HG02588 (cell line): ENCODE results near the gene MAN2A1.

Experiments used
- ATAC-seq: cut with Tn5 transposase; IDR thresholded peaks from one replicate; pipeline ENCODE4 v1.9.1; 2021; ENCODE audit warnings: mild to moderate bottlenecking, moderate library complexity; ENCODE audit not compliant: unreplicated experiment

The MAN2A1 gene

GRCh38 chr5:109689740-109690241 lies at the start of gene MAN2A1:
Gene MAN2A1 (plus strand): TSS chr5:109689927. CDS start chr5:109690418, 491 bp downstream.
- ATAC-seq = peak; percentile 50

DNA sequence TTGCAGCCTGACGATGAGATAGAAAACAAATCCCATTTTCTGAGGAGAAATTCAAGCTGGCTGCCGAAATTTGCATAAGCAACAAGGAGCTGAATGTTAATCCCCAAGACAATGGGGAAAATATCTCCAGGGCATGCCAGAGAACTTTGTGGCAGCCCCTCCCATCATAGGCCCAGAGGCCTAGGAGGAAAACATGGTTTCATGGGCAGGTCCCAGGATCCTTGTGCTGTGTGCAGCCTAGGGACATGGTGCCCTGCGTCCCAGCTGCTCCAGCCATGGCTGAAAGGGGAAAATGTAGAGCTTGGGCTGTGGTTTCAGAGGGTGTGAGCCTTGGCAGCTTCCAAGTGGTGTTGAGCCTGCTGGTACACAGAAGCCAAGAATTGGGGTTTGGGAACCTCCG lies 48.8 kb upstream of the MAN2A1 start:
- ATAC-seq = no peak

GRCh38 chr5:109643791-109644350 lies 45.9 kb upstream of the MAN2A1 start:
- no peak for ATAC-seq

GRCh38 chr5:109644829-109645228 lies 44.9 kb upstream of the MAN2A1 start:
- no peak for ATAC-seq

GRCh38 chr5:109645707-109646192 lies 44.0 kb upstream of the MAN2A1 start:
- no peak for ATAC-seq

GRCh38 chr5:109649318-109649717 lies 40.4 kb upstream of the MAN2A1 start:
- no peak for ATAC-seq

DNA sequence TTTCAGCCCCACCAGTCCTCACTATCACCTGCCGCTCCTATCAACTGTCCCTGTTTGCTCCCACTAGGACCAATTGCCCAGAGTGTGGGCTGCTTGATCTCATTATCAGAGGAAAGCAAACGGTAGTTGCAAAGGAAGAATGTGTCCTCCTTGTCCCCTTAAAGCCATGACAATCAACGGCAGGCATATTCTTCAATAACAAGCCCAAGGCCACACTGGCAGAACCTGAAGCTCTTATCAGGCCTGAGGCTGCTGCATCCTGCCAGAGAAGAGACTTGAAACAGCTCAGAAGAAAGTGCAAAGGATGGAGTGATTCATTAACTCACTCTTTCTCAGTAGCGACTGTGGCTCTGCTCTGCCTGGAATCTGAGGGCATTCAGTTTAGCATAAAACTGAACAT lies 39.2 kb upstream of the MAN2A1 start:
- ATAC-seq = no peak

DNA sequence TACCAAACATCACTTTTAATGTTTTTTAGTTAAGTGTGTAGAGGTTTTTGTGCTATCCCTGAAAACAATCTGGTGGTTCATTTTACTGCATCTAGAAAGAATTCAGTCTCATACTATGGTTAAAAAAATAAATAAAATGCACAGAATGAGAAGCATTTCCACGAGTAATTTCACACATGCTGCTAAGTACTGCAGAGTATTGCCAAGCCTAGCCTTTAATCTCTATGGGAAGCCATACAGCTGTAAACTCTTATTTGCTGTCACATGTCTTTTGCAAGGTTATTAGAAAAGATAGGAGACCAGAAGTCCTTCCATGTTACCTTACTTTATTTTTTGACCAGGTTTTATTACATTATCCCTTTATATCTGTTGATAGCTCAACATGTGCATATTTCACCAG lies 37.6 kb upstream of the MAN2A1 start:
- ATAC-seq = no peak

- ATAC-seq = no peak
Measured at GRCh38 chr5:109653042-109653441, 36.7 kb upstream of the MAN2A1 start.

DNA sequence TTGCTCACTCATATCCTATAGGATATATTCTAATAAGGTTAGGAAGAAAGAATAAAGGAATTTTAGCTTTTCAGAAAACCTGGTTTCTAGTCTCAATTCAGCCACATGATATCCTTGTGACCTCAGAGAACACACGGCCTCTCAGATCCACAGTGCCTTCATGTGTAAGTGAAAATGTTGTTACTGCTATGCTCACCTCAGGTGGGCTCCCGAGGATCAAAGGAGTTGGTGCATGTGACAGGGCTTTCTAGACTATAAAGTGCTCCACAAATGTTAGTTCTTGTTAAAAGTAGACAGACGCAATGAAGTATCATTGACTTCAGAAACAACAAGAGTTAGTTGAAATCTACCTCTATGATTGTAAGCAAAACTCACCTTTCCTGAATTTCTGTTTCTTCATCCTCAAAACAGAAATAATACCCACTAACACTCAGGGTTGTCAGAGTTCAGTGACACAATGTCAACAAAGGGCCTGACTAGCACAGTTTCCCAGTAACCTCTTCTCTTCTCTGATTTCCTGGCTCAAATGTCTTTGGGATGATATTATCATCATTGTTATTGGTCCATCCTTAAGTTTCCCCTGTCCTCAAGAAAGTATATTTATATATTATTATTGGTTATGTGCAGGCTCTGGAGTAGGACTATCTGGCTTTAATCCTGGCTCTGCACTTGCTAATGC lies 36.0 kb upstream of the MAN2A1 start:
- no peak for ATAC-seq

DNA sequence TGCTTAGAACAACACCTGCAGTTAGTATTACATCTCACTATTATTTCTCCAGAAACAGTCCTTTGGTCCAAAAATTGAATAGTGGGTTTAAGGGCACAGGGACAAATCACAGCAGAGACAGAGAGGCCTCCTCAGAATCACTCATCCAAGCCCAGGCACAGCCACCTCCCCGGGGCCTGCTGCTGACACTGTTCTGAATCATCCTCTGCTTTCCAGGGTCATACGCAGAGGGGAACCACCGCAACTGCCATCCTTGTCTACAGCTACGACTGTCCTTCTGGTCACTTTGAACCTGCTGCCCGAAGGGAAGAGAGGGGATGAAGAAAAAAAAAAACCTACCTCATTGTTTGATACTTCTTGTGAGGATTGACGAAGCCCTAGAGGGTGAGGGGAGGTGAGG lies 35.3 kb upstream of the MAN2A1 start:
- no peak for ATAC-seq

- ATAC-seq = no peak
Measured at GRCh38 chr5:109655841-109656240, 33.9 kb upstream of the MAN2A1 start.

- no peak for ATAC-seq
Measured at GRCh38 chr5:109656829-109657228, 32.9 kb upstream of the MAN2A1 start.

- ATAC-seq = no peak
Measured at GRCh38 chr5:109659901-109660300, 29.8 kb upstream of the MAN2A1 start.

GRCh38 chr5:109660301-109660700 lies 29.4 kb upstream of the MAN2A1 start:
- ATAC-seq = no peak

DNA sequence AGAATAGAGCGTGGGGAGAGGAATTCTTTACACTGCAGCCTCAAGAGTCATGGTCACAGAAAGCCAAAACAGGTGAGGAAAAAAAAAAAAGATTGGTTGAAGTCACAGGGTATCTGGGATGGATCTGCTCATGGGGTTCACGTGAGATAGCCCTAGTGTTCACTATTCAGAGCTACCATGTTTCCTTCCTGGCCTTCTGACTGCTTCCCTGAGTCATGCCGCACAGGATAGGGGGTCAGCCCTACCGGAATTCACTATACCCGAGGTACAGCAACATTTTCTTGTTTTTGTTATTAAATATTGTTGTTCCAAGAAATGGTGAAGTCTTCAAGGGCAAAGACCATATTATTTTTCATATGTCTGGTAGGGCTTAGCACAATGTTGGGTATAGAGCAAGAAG lies 21.5 kb upstream of the MAN2A1 start:
- no peak for ATAC-seq

DNA sequence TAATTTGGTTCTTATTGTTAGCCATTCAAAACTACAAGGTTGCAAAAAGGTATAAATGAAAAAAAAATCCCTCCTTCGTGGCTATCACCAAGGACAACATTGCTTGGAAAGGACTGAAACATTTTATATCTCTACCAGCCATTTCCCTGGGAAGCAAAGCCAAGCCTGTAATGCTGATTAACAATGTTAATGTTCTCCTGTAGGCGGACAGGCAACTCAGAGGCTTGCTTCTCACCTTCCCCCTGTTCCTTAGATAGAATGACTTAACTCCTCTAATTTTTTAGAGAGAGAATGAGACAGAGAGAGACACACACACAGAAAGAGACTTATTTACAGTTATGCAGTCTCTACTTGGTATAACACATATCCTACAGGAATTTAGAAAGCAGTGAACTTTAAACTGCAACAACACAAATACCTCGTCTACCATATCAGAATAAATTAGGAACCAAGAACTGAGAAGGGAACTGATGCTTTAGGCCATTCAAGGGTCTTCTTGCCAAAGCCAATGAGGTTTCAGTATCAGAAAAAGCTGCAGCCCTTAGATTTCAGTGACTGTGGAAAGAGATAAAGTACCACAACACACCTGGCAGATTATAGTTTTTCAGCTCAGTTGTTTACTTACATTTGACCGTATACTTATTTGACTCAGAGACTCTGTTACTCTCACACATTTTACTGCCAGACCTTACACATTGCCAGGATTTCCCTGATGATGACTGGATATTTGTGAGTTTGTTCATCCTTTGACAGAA lies 20.9 kb upstream of the MAN2A1 start:
- ATAC-seq = no peak

- no peak for ATAC-seq
Measured at GRCh38 chr5:109669991-109670706, 19.6 kb upstream of the MAN2A1 start.

DNA sequence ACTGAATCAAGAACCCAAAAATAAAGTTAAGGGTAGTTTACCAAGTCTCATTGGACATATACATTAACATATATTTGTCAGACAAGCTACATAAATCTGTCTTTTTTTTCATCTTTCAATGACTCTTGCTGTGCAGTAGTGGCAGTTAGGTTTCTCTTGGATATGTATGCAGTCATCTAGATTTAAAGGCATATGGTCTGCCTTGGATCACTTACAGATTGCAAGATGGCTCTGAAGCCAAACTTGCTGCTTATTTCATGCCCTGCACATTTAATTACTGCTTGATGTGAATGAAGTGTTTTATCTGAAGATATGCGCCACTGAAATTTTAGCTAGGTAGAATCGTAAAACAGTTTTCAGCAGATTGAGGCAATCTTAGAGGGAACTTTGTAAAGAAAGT lies 18.6 kb upstream of the MAN2A1 start:
- ATAC-seq = no peak

DNA sequence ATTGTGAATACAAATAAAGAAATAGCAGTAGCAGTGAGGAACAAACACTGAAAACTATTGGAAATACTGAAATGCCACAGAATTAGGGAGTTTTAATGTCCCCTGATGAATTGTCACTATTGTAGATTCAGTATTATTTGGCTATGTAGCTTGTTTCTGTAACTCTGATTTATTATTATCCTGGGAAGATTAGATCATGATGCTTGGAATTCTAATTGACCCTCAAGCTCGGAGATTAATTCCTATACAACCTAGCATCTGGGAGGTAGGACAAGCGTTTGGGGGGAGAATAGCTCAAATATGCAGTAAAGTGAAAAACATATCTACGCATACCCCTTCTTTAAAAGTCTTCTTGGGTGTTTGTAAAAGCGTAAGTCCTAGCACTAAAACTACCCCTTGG lies 15.1 kb upstream of the MAN2A1 start:
- no peak for ATAC-seq

DNA sequence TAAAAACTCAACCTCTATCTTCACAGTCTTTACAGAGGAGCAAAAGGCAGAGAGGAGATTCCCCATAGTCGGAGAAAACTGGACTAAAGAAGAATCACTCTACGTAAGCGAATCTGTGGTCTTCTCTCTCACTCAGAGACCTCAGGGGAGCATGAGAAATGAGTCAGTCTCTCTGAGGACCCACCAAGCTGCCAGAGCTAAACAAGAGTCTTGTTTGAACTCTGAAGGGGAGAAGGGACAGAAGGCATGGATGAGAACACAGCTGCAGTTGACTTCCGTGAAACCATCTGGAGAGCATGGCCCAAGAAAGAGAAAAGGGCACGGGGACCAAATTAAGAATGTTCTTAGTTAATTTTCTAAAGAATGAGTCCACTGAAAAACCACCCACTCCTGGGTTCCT lies 12.8 kb upstream of the MAN2A1 start:
- peak; percentile 59 for ATAC-seq
